ENCODE data around the gene PMEPA1. TPM values are rescaled to one million over a fixed set of nuclear protein-coding genes. Genes with fewer than 3 reads are reported as not detected.

The PMEPA1 gene
- total and polyA plus RNA-seq, 2 donors (not counting 3 experiments of a cell fraction or from before 2014, with no cell fraction given): 31.6 to 33.2 TPM

GRCh38 chr20:57655809-57656155, 54.0 kb downstream of the PMEPA1 start:
- Histone ChIP-seq H3K36me3 (ENCODE audit: control insufficient read depth in 2 of 2, extremely low read depth in 1 of 2, insufficient read depth in 2 of 2, low read length in 2 of 2) (peaks cover 3 to 23% of the 10 kb centered on the region in 2 experiments), H3K27me3 (ENCODE audit: control insufficient read depth in 2 of 2, insufficient read depth in 2 of 2, low read length in 2 of 2) (no peaks in the 10 kb centered on the region), H4K20me1 (replicated peaks; ENCODE audit: control insufficient read depth, extremely low read depth, insufficient read depth, low read length) (no peaks in the 10 kb centered on the region), H3K4me2 (ENCODE audit: insufficient read depth, low read length) (no peak overlapping the region), H3K79me2 (ENCODE audit: control insufficient read depth, insufficient read depth, low read length) (peaks cover under 1% of the 10 kb centered on the region), H2AFZ (ENCODE audit: low read depth, low read length) (no peak overlapping the region), H3K4me1 (ENCODE audit: control insufficient read depth, extremely low read depth, insufficient read depth, low read length) (no peaks in the 10 kb centered on the region), H3K9me1 (replicated peaks; ENCODE audit: control insufficient read depth, extremely low read depth, insufficient read depth, low read length) (no peaks in the 10 kb centered on the region), H3K4me3 (replicated peaks in 1 of 3; ENCODE audit: insufficient read depth in 1 of 3, low read depth in 1 of 3, low read length in 3 of 3) (no peak overlapping the region), H3K9me3 (replicated peaks; ENCODE audit: control insufficient read depth, insufficient read depth, low read length) (no peaks in the 10 kb centered on the region), H3K27ac (ENCODE audit: insufficient read depth, low read depth, low read length) (no peak overlapping the region), H3K9ac (replicated peaks; ENCODE audit: extremely low read depth, insufficient read depth, low read length) (no peak overlapping the region)
- dilution Hi-C loops (cut with MboI; ENCODE audit: extremely low pct_ligation_motif_present, low sequenced_read_pairs): no loop called here
- CTCF ChIA-PET: interaction anchor here (0.7 to 4.5 kb wide), 6 partner anchors 32 to 555 kb away, joined by 3 to 89 read pairs (median 6); no protein-coding TSS in a partner anchor
- FAIRE-seq: no peak
- DNase-seq (ENCODE audit: low read depth, low spot score): no peak
- no TSS peak for BruUV-seq (replicated peaks)
- POLR2A ChIA-PET: no interaction called here
- intact Hi-C loops (cut with micrococcal nuclease): loop anchor here (10.0 kb wide), 1 partner anchor 209 kb away; no protein-coding TSS in a partner anchor
- TF ChIP-seq EZH2 (IDR thresholded peaks at IDR 0.05; ENCODE audit: borderline replicate concordance, low read depth, low read length, severe bottlenecking): no peak
- TF ChIP-seq MAX (IDR thresholded peaks at IDR 0.05; ENCODE audit: insufficient read depth, insufficient read length): no peak
- no peak for TF ChIP-seq CTCF (IDR thresholded peaks at IDR 0.05; ENCODE audit: extremely low read depth in 1 of 2, insufficient read depth in 1 of 2, low read depth in 1 of 2, low read length in 2 of 2)
- TF ChIP-seq POLR2A (IDR thresholded peaks at IDR 0.05; ENCODE audit: low read depth, low read length): no peak
- TF ChIP-seq POLR2AphosphoS5 (IDR thresholded peaks at IDR 0.05; ENCODE audit: insufficient read depth, low read depth, low read length): no peak
- TF ChIP-seq FOS (IDR thresholded peaks at IDR 0.05; ENCODE audit: borderline replicate concordance, insufficient read depth, low read length): no peak
- TF ChIP-seq MYC (IDR thresholded peaks at IDR 0.05; ENCODE audit: low read depth, low read length): no peak
- TF ChIP-seq JUN (IDR thresholded peaks at IDR 0.05; ENCODE audit: borderline replicate concordance, insufficient read depth, insufficient read length, low read depth): no peak
- TF ChIP-seq GATA2 (IDR thresholded peaks at IDR 0.05; ENCODE audit: insufficient read depth, insufficient read length, low read depth, low read length): no peak

Data from endothelial cell of umbilical vein (primary cell).